GM12872 (cell line): Measurements from ENCODE around the gene PRG2.

Experiments
- CTCF ChIP-seq: IDR thresholded peaks from 3 replicates; pipeline ENCODE4 v1.5.1; 2011; ENCODE audit warnings: low read depth, mild to moderate bottlenecking, low read length, moderate library complexity; ENCODE audit not compliant: insufficient read depth

Gene PRG2

DNA sequence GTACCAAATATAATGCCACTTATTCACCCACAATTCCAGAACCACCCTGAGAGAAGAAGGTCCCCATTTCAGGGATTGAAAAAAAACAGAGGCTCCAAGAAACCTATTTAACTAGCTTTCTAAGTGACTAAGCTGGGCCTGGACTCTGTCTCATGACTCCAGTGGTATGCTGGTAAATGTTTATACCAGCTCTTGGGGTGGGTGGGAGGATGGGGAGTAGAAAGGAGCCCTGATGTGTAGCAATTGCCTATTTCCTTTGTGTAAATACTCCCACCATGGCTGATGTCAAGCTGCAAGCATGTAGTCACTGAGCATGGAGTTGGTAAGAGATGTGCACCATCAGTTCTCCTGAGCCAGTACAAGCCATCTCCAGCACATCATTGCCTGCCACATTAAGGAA, 12.3 kb downstream of the PRG2 start:
- no peak for TF ChIP-seq CTCF

DNA sequence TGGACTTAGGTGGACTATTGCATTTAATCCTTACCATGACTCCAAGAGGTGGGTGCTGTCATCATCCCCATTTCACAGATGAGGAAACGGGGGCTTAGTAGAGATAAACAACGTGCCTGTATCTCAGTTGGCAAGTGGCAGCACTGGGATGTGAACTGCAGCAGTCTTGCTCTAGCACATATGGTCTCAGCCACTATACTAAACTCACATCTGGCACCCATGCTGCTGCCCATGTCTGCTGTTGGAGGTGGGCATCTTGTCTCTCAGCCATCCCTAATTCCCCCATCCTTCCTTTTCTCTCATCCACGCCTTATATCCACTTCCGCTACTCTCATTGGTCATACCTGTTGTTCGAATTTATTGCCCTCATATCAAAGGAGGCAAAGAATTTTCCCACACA, 13.3 kb downstream of the PRG2 start:
- no peak for TF ChIP-seq CTCF

- no peak for TF ChIP-seq CTCF
Measured at GRCh38 chr11:57376095-57377090, 14.1 kb downstream of the PRG2 start.

- TF ChIP-seq CTCF, result no peak
Measured at GRCh38 chr11:57375490-57375889, 15.0 kb downstream of the PRG2 start.

- no peak for TF ChIP-seq CTCF
Measured at GRCh38 chr11:57374966-57375365, 15.5 kb downstream of the PRG2 start.

GRCh38 chr11:57373146-57373545, 17.3 kb downstream of the PRG2 start:
- TF ChIP-seq CTCF, result no peak

- TF ChIP-seq CTCF, result no peak
Measured at GRCh38 chr11:57370941-57371340, 19.5 kb downstream of the PRG2 start.
